Duodenal mucosa (tissue), 2 donors: ENCODE measurements around the gene ZFP62.

Experiments
- H3K27ac ChIP-seq: one replicate; pipeline ENCODE4 v1.7.0; 2013; ENCODE audit warnings: low read depth, low read length
- H3K27me3 ChIP-seq, 2 donors: one replicate each; pipeline ENCODE4 v1.7.0; 2013; ENCODE audit warnings: low read length in 2 of 2, control low read depth in 1 of 2; ENCODE audit not compliant: insufficient read depth in 2 of 2, control insufficient read depth in 1 of 2
- H3K36me3 ChIP-seq, 2 donors: one replicate each; pipeline ENCODE4 v1.7.0; 2013; ENCODE audit warnings: low read length in 2 of 2, control low read depth in 1 of 2; ENCODE audit not compliant: insufficient read depth in 2 of 2, control insufficient read depth in 1 of 2
- H3K4me1 ChIP-seq, 2 donors: one replicate each; pipeline ENCODE4 v1.7.0; 2013; ENCODE audit warnings: low read length in 2 of 2, control low read depth in 1 of 2; ENCODE audit not compliant: insufficient read depth in 2 of 2, control insufficient read depth in 1 of 2
- H3K4me3 ChIP-seq, 2 donors: one replicate each; pipeline ENCODE4 v1.7.0; 2013; ENCODE audit warnings: low read length in 2 of 2, low read depth in 1 of 2
- H3K9ac ChIP-seq, 2 donors: one replicate each; pipeline ENCODE4 v1.7.0; 2013; ENCODE audit warnings: low read length in 2 of 2, low read depth in 1 of 2
- H3K9me3 ChIP-seq, 2 donors: one replicate each; pipeline ENCODE4 v1.7.0; 2013; ENCODE audit warnings: low read length in 2 of 2, control low read depth in 1 of 2; ENCODE audit not compliant: control insufficient read depth in 1 of 2

ZFP62 gene

GRCh38 chr5:180860887-180861822, at the start of gene ZFP62:
Gene ZFP62, minus strand, starts transcription at chr5:180861276. Its CDS starts 57 bp downstream, at chr5:180861219.
- no peaks in the 10 kb centered on the region for H3K27me3 ChIP-seq

DNA sequence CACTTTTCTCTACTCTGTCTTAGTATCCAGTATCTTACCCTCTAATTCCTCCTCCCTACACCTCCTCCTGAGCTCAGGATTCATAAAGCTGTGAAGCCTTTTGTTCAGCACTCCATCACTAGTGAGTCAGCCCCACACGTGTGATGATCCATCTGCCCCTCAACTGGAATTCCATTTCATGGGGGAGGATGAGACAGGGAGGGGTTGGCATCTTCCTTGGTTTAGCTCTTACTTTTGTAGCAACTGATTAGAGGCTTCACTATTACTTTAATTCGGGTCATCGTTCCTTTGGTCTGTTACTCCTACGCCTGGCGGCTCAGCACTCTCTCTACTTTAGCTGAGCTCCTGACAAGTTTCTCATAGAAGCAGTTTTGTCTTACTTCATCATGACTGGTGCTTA, 49.7 kb upstream of the ZFP62 start:
- Histone ChIP-seq H3K9ac (no peak overlapping the region), H3K4me3 (no peak overlapping the region), H3K27ac (no peak overlapping the region), H3K36me3 (peaks cover 24 to 47% of the 10 kb centered on the region in 2 donors), H3K27me3 (no peaks in the 10 kb centered on the region), H3K4me1 (peaks cover 0 to 13% of the 10 kb centered on the region in 2 donors), H3K9me3 (no peaks in the 10 kb centered on the region)

More at GRCh38 chr5:180860887-180861822, at the start of gene ZFP62:
- peak within 1 kb of the TSS; percentile 92 to 100 for H3K9ac ChIP-seq
- peak within 1 kb of the TSS; percentile 89 for H3K27ac ChIP-seq
- H3K4me1 ChIP-seq: peaks cover 14 to 18% of the 10 kb centered on the region in 2 donors
- H3K9me3 ChIP-seq: no peaks in the 10 kb centered on the region
- H3K4me3 ChIP-seq: peak within 1 kb of the TSS; percentile 84 to 85
- H3K36me3 ChIP-seq: peaks cover 0 to 11% of the 10 kb centered on the region in 2 donors

GRCh38 chr5:180910182-180910581, 49.1 kb upstream of the ZFP62 start:
- Histone ChIP-seq H3K4me3 (no peak overlapping the region), H3K36me3 (peaks cover 24 to 42% of the 10 kb centered on the region in 2 donors), H3K9ac (no peak overlapping the region), H3K27ac (no peak overlapping the region), H3K4me1 (peaks cover 0 to 13% of the 10 kb centered on the region in 2 donors), H3K9me3 (no peaks in the 10 kb centered on the region), H3K27me3 (no peaks in the 10 kb centered on the region)

GRCh38 chr5:180909782-180910181, 48.7 kb upstream of the ZFP62 start:
- peaks cover 0 to 13% of the 10 kb centered on the region in 2 donors for H3K4me1 ChIP-seq
- no peak overlapping the region for H3K27ac ChIP-seq
- peaks cover 24 to 38% of the 10 kb centered on the region in 2 donors for H3K36me3 ChIP-seq
- no peak overlapping the region for H3K4me3 ChIP-seq
- no peaks in the 10 kb centered on the region for H3K27me3 ChIP-seq
- no peaks in the 10 kb centered on the region for H3K9me3 ChIP-seq
- no peak overlapping the region for H3K9ac ChIP-seq

DNA sequence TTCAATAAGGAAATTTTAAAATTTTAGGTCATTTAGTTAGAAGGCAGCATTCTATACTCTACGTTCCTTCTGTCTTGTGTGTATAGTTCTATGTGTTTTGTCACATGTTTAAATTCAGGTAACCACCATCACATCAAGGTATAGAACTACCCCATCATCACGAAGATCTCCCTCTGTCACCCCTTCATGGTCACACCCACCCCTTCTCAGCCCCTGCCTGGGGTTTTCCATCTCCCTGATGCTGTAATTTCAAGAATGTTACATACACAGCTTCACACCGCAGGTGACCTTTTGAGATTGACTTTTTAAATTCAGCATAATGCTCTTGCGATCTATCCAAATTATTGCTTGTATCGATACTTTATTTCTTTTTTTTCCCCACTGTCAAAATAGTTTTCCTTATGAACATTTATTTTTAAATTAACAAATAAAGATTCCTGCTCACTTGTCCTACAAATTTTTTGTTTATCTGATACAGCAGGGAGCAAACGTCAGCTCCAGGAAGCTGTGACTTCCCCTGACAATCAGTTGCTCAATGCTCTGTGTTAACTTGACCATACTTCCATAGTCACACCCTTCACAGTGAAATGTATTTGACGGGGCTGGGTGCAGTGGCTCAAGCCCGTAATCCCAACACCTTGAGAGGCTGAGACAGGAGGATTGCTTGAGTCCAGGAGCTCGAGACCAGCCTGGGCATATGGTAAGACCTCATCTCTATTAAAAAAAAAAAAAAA, 48.1 kb upstream of the ZFP62 start:
- Histone ChIP-seq H3K9ac (no peak overlapping the region), H3K4me1 (peaks cover 0 to 13% of the 10 kb centered on the region in 2 donors), H3K27ac (no peak overlapping the region), H3K9me3 (no peaks in the 10 kb centered on the region), H3K36me3 (peaks cover 24 to 33% of the 10 kb centered on the region in 2 donors), H3K4me3 (no peak overlapping the region), H3K27me3 (no peaks in the 10 kb centered on the region)

- Histone ChIP-seq H3K27me3 (no peaks in the 10 kb centered on the region), H3K4me1 (peaks cover 0 to 13% of the 10 kb centered on the region in 2 donors), H3K27ac (no peak overlapping the region), H3K4me3 (no peak overlapping the region), H3K9me3 (no peaks in the 10 kb centered on the region), H3K36me3 (peaks cover 22 to 26% of the 10 kb centered on the region in 2 donors), H3K9ac (no peak overlapping the region)
These were observed 47.3 kb upstream of the ZFP62 start for GRCh38 chr5:180908400-180908799.

DNA sequence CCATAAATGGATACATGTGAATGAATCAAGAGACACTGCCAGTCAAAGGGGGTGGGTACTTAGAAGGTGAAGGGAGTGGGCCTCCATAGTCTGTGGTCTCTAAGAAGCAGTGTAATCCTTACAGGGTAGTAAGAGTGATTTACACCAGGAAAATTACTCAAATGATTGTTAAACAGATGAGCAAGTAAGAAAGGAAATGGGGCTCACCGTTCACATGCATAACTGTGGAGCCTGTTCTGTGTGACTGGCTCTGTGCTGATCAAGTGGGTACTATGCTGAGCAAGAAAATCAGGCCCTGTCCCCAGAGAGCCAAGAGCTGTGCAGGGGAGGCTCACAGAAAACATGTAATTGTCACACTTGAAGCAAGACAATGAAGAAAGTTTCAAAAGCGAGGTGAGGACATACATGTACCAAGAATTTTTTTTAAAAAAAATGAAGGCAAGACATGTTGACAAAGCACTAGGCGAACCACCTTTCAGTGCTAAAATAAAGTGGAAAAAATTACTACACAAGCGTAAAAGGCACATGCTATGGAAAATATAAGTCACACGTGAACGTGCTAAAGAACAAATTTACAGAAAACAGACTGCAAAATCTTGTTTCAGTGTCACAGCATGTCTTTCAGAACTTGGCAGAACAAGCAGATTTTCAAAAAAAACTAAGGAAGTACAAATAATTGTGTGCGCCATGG, 40.4 kb upstream of the ZFP62 start:
- no peaks in the 10 kb centered on the region for H3K9me3 ChIP-seq
- peaks cover 0 to 5% of the 10 kb centered on the region in 2 donors for H3K27me3 ChIP-seq
- H3K27ac ChIP-seq: no peak overlapping the region
- H3K36me3 ChIP-seq: no peaks in the 10 kb centered on the region
- H3K9ac ChIP-seq: peak overlapping the region in 1 of 2 donors; percentile 59
- H3K4me1 ChIP-seq: peaks cover 16 to 17% of the 10 kb centered on the region in 2 donors
- H3K4me3 ChIP-seq: peak overlapping the region; percentile 76 to 87

DNA sequence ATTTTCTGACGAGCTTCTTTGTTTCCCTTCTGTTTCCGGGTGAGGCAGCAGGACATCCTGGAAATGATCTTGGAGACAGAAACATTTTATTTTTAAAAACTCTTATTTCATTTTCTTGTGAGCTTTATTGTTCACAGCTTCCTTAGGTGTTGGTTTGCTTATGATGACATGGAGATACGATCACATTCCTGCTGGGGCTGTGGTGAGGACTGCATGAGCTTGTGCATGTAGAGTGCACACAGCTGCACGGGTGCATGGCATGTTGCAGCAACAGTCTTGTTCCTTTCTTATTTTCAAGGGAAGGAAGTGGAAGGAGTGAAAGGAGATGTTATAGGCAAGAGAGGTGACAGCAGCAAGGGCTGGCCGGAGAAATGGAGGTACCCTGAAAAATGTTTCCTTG, 39.1 kb upstream of the ZFP62 start:
- Histone ChIP-seq H3K9ac (peak overlapping the region in 1 of 2 donors; percentile 59), H3K9me3 (no peaks in the 10 kb centered on the region), H3K27me3 (peaks cover 0 to 5% of the 10 kb centered on the region in 2 donors), H3K4me3 (peak overlapping the region; percentile 76 to 87), H3K4me1 (peaks cover 16 to 17% of the 10 kb centered on the region in 2 donors), H3K36me3 (no peaks in the 10 kb centered on the region), H3K27ac (no peak overlapping the region)

DNA sequence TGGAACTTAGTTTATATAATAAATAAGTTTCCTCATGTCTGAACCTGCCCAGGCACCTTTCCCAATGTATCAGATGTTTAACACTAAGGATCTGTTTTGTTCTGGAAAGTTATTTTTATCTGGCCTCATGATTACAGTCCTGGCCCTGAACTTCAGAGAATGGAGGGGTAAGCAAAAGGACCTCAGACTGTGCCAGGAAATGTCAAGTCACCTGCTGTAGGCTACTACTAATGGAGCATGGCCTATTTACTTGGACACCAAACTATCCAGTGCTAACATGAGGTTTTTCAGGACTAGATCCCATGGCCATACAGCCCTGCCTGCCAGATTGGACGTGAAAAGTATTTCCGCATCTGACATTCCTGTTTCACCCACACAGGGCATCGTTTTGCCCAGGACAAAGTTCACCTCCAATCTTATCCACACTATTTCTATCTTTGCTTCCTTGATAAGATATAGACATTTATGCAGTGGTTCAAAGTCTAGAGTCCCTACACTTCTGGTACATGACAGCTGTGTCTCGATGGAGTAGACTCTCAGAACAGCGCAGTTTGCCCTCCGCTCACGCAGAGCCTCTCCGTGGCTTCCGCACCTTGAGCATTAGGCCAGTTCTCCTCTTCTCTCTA, 37.7 kb upstream of the ZFP62 start, which contains the start of gene BTNL8:
Gene BTNL8 (plus strand): TSS at position 539 of the 626 bp plus-strand sequence. CDS start 152 bp downstream, outside the sequence.
- Histone ChIP-seq H3K27ac (peak within 1 kb of the TSS; percentile 43), H3K9me3 (no peaks in the 10 kb centered on the region), H3K9ac (peak within 1 kb of the TSS; percentile 59 to 67), H3K27me3 (peaks cover 0 to 5% of the 10 kb centered on the region in 2 donors), H3K36me3 (no peaks in the 10 kb centered on the region), H3K4me3 (peak within 1 kb of the TSS; percentile 76 to 87), H3K4me1 (peaks cover 16 to 17% of the 10 kb centered on the region in 2 donors)
